BE2C (cell line): ENCODE results near the gene FNIP1.

ENCODE experiments used
- DNase-seq: peaks from one replicate; pipeline ENCODE4 v3.0.0-alpha.2; 2020
- H3K27me3 ChIP-seq: fragments of 250-450 bp; sonication (Bioruptor Pico); 2 replicates; pipeline ENCODE4 v1.5.1; 2020; ENCODE audit warnings: mild to moderate bottlenecking
- H3K36me3 ChIP-seq: fragments of 250-450 bp; sonication (Bioruptor Pico); 2 replicates; pipeline ENCODE4 v1.5.1; 2020; ENCODE audit warnings: mild to moderate bottlenecking
- H3K4me1 ChIP-seq: fragments of 250-450 bp; sonication (Bioruptor Pico); 2 replicates; pipeline ENCODE4 v1.5.1; 2020
- H3K4me3 ChIP-seq: 2 replicates; pipeline ENCODE4 v1.5.1; 2011; ENCODE audit warnings: low read depth, low read length
- H3K9me3 ChIP-seq: fragments of 250-450 bp; sonication (Bioruptor Pico); 2 replicates; pipeline ENCODE4 v1.5.1; 2020
- TF ChIP-seq, protein P1 (sequence below): IDR thresholded peaks from 2 replicates; pipeline ENCODE4 v1.5.1; 2012; ENCODE audit warnings: mild to moderate bottlenecking, low read depth, low read length

The FNIP1 gene

DNA sequence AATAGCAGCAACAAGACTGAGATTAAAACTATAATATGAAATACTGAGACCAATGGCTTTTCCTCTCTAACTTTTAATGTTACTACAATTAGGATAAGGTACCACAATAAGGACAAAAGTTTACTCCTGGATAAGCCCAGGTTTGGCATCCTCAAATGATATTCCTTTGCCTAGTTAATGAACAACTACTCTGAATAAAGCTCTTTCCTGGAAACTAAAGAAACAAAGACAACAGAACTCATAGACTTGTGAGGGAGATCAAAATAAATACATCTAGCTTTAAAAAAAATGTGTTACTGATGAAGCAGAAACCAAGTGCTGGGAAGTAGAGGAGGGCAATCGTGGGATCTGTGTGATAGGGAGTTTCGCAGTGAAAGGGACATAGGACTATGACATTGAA lies 142.5 kb downstream of the FNIP1 start:
- TF ChIP-seq, protein P1, sequence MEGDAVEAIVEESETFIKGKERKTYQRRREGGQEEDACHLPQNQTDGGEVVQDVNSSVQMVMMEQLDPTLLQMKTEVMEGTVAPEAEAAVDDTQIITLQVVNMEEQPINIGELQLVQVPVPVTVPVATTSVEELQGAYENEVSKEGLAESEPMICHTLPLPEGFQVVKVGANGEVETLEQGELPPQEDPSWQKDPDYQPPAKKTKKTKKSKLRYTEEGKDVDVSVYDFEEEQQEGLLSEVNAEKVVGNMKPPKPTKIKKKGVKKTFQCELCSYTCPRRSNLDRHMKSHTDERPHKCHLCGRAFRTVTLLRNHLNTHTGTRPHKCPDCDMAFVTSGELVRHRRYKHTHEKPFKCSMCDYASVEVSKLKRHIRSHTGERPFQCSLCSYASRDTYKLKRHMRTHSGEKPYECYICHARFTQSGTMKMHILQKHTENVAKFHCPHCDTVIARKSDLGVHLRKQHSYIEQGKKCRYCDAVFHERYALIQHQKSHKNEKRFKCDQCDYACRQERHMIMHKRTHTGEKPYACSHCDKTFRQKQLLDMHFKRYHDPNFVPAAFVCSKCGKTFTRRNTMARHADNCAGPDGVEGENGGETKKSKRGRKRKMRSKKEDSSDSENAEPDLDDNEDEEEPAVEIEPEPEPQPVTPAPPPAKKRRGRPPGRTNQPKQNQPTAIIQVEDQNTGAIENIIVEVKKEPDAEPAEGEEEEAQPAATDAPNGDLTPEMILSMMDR: no peak
- no peaks in the 10 kb centered on the region for H3K4me1 ChIP-seq
- H3K36me3 ChIP-seq: peaks cover 20% of the 10 kb centered on the region
- DNase-seq: no peak
- no peaks in the 10 kb centered on the region for H3K27me3 ChIP-seq
- no peak overlapping the region for H3K4me3 ChIP-seq
- no peaks in the 10 kb centered on the region for H3K9me3 ChIP-seq

DNA sequence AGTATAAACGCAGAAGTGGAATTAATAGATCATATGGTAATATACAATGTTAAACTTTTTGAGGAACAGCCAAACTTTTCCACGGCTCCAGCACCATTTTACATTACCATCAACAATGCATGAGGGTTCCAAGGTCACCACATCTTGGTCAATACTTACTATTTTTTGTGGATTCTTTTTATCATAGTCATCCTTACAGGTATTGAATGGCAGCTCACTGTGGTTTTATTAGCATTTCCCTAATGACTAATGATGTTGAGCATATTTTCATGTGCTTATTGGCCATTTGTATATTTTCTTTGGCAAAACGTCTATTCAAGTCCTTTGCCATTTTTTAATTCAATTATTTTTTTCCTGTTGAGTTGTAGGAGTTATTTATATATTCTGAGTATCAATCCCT lies 147.7 kb downstream of the FNIP1 start:
- no peak overlapping the region for H3K4me3 ChIP-seq
- H3K4me1 ChIP-seq: no peaks in the 10 kb centered on the region
- peaks cover 20% of the 10 kb centered on the region for H3K36me3 ChIP-seq
- DNase-seq: no peak
- TF ChIP-seq, protein P1: no peak
- H3K9me3 ChIP-seq: no peaks in the 10 kb centered on the region
- no peaks in the 10 kb centered on the region for H3K27me3 ChIP-seq

DNA sequence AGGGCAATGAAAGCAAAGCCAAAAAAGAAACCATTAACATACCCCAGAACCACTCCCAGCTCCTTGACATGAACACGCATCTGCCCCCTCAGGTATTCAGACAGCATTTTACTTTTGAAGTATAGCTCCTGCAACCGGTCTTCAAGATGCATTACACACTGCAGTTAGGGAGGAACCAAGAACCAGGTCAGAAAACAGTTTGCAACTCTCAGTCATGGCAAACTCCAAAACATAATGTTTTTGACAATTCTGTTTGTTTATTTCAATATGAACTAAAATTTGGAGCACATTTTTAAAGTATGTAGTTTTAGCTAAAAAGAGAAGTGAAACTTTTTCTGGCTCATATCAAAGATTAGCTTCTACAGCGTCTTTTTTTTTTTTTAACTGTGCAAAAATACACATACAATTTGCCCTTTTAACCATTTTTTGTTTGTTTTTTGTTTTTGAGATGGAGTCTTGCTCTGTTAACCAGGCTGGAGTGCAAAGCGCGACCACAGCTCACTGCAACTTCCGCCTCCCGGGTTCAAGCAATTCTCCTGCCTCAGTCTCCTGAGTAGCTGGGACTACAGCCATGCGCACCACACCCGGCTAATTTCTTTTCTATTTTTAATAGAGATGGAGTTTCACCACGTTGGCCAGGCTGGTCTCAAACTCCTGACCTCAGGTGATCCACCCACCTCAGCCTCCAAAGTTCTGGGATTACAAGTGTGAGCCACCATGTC lies 149.6 kb downstream of the FNIP1 start:
- Histone ChIP-seq H3K4me3 (no peak overlapping the region), H3K36me3 (peaks cover 16% of the 10 kb centered on the region), H3K9me3 (no peaks in the 10 kb centered on the region), H3K4me1 (no peaks in the 10 kb centered on the region), H3K27me3 (no peaks in the 10 kb centered on the region)
- TF ChIP-seq, protein P1: no peak
- no peak for DNase-seq

DNA sequence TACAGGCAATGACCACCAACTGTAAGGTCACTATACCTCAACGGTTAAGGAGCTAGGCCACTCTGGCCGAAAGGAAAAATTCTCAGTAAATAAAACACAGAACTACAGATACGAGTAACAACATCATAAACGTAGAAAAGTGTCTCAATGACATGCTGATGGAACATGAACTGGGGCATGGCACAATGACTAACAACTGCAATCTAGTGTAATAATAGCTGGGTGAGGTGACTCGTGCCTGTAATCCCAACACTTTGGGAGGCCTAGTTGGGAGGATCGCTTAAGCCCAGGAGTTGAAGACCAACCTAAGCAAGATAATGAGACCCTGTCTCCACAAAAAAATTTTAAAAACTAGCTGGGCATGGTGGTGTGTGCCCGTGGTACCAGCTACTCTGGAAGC lies 152.0 kb downstream of the FNIP1 start:
- no peaks in the 10 kb centered on the region for H3K27me3 ChIP-seq
- H3K4me1 ChIP-seq: no peaks in the 10 kb centered on the region
- peaks cover 2% of the 10 kb centered on the region for H3K36me3 ChIP-seq
- H3K4me3 ChIP-seq: no peak overlapping the region
- no peak for DNase-seq
- no peaks in the 10 kb centered on the region for H3K9me3 ChIP-seq
- TF ChIP-seq, protein P1: no peak

DNA sequence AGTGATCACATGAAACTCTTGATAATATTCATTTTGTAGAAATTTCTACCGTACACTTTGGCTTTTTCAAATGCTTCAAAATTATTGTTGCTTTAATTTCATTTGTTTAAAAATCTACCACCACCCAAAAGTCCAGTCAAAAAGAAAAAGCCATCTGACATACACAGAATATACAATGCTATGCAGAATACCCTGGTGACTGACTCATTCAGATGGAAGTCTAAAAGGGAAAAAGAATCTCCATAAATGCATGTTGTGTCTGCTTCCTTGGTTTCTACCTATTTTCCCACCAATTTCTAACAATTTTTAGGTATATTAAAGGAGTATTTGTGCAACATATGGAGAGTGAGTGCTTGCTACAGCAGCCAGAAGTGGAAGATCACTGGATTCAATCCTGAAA lies 152.4 kb downstream of the FNIP1 start:
- Histone ChIP-seq H3K4me1 (no peaks in the 10 kb centered on the region), H3K9me3 (no peaks in the 10 kb centered on the region), H3K4me3 (no peak overlapping the region), H3K36me3 (no peaks in the 10 kb centered on the region; the same call in none of the 2 replicates), H3K27me3 (no peaks in the 10 kb centered on the region)
- no peak for DNase-seq
- TF ChIP-seq, protein P1: no peak

DNA sequence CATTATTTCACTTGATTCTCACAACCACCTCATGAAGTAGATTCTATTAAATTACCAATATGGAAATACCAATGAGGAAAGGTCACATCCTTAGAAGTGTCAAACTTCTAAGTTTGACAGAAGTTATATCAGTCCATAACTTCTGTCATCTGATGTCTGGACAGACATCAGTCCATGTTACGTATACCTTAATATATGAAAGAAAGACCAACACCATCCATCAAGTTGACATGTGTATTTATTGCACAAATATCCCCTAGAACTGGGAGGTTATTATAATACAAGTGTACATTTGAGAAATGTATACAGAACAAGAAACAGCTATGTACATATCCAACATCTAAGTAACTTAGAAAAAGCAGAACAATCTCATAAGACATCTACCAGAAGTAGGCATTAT lies 155.3 kb downstream of the FNIP1 start:
- no peak for DNase-seq
- TF ChIP-seq, protein P1: no peak
- Histone ChIP-seq H3K4me1 (no peaks in the 10 kb centered on the region), H3K9me3 (no peaks in the 10 kb centered on the region), H3K36me3 (no peaks in the 10 kb centered on the region; the same call in 1 of the 2 replicates), H3K27me3 (no peaks in the 10 kb centered on the region), H3K4me3 (no peak overlapping the region)
